ENCODE measurements around the gene SIGLEC8. TPM values are rescaled to one million over a fixed set of nuclear protein-coding genes. Genes with fewer than 3 reads are reported as not detected.

Gene SIGLEC8
- total and polyA plus RNA-seq, 2 of the 8 experiments (the other 6 are each of a cell fraction or from before 2014, with no cell fraction given), result not detected

DNA sequence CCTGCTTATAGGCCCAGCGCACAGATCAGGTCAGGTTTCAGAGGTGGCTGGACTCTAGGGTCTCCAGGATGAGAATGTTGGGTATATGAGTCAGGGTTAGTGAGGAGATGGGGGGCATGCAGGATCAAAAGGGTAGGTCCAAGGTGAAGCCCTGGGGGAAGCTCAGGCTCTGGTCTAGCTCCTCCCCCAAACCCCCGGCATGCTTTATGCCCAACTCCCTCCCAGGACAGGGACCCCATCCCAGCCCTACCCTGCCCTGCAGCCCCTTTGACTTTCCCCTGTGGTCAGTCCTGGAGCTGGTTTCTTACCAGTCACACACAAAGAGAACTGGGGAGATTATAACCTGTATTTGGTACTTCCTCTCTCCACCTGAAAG is 10.3 kb upstream of the SIGLEC8 start:
- H3K4me1 ChIP-seq (replicated peaks in 1 of 4; ENCODE audit: control insufficient read depth in 3 of 4, insufficient read depth in 4 of 4, low read length in 3 of 4), result no peaks in the 10 kb centered on the region
- H3K9me3 ChIP-seq (ENCODE audit: insufficient read depth in 2 of 2, low read depth in 1 of 2, low read length in 1 of 2), result peaks cover 0 to 18% of the 10 kb centered on the region in 2 experiments; a peak in 2 of 4 replicates
- no peaks in the 10 kb centered on the region for H3K79me2 ChIP-seq (ENCODE audit: control insufficient read depth in 1 of 2, insufficient read depth in 2 of 2, low read length in 2 of 2)
- no peak overlapping the region for H3K14ac ChIP-seq (ENCODE audit: insufficient read length)
- H3K23me2 ChIP-seq (ENCODE audit: low read depth, low read length), result no peaks in the 10 kb centered on the region
- DNase-seq (ENCODE audit: low read depth in 1 of 2, low spot score in 2 of 2) (no peak), FAIRE-seq (no peak)
- H2BK20ac ChIP-seq (ENCODE audit: low read length), result no peak overlapping the region
- no peak overlapping the region for H2AK5ac ChIP-seq (ENCODE audit: low read depth, low read length)
- H2BK15ac ChIP-seq (ENCODE audit: low read length), result no peak overlapping the region
- H4K20me1 ChIP-seq (replicated peaks in 1 of 2; ENCODE audit: control insufficient read depth in 1 of 2, insufficient read depth in 2 of 2, low read length in 2 of 2), result no peaks in the 10 kb centered on the region
- no peak overlapping the region for H3K27ac ChIP-seq (ENCODE audit: low read depth, low read length)
- H4K91ac ChIP-seq (replicated peaks; ENCODE audit: insufficient read length, low read length), result no peak overlapping the region
- no peak overlapping the region for H3K56ac ChIP-seq (replicated peaks; ENCODE audit: insufficient read length, low read depth, low read length)
- no peak overlapping the region for H2BK120ac ChIP-seq (replicated peaks; ENCODE audit: low read depth, low read length)
- H4K8ac ChIP-seq (ENCODE audit: extremely low read depth, insufficient read depth, low read length), result no peak overlapping the region
- ChIA-PET POLR2A (ENCODE audit: partially characterized antibody) (no interaction called here), CTCF (ENCODE audit: partially characterized antibody) (interaction anchor here (0.8 to 2.3 kb wide), 6 partner anchors 30 to 193 kb away, joined by 3 to 6 read pairs (median 3); no protein-coding TSS in a partner anchor)
- H3K27me3 ChIP-seq (replicated peaks in 1 of 4; ENCODE audit: control insufficient read depth in 3 of 4, extremely low read depth in 1 of 4, insufficient read depth in 3 of 4, low read length in 3 of 4), result no peaks in the 10 kb centered on the region; a peak in 1 of 7 replicates
- H3K36me3 ChIP-seq (ENCODE audit: control insufficient read depth in 2 of 4, insufficient read depth in 4 of 4, low read length in 3 of 4), result no peaks in the 10 kb centered on the region
- no peak overlapping the region for H3K9ac ChIP-seq (replicated peaks in 1 of 4; ENCODE audit: extremely low read depth in 1 of 4, low read depth in 3 of 4, low read length in 3 of 4)
- no peak overlapping the region for H2AFZ ChIP-seq (ENCODE audit: low read length)
- H4K5ac ChIP-seq (ENCODE audit: insufficient read length, low read depth, low read length), result no peak overlapping the region
- H3K4ac ChIP-seq (replicated peaks; ENCODE audit: insufficient read length, low read depth, low read length), result no peak overlapping the region
- no peak overlapping the region for H3K23ac ChIP-seq (ENCODE audit: insufficient read length)
- H3K79me1 ChIP-seq (ENCODE audit: low read depth, low read length), result no peaks in the 10 kb centered on the region
- H3K4me2 ChIP-seq (ENCODE audit: insufficient read depth in 1 of 2, low read depth in 2 of 2, low read length in 2 of 2), result no peak overlapping the region
- WGBS, 2 experiments (ENCODE audit: extremely low coverage in 1 of 2, insufficient coverage in 1 of 2, insufficient read length in 1 of 2, insufficient replicate concordance in 2 of 2, low coverage in 1 of 2, low lambda C conversion rate in 2 of 2, missing lambda C conversion rate in 1 of 2), result 88% methylated on average over 2 of the region's 2 CpGs; no CpG with 5 or more reads in 1 of the 2 experiments
- TF ChIP-seq GABPA (IDR thresholded peaks at IDR 0.05; ENCODE audit: borderline replicate concordance, insufficient read depth, low read length) (no peak), KDM5A (IDR thresholded peaks at IDR 0.05; ENCODE audit: low read length) (no peak), RFX5 (IDR thresholded peaks at IDR 0.05; ENCODE audit: borderline replicate concordance, low read depth, low read length) (no peak), SP2 (IDR thresholded peaks at IDR 0.05; ENCODE audit: low read length) (no peak), EP300 (IDR thresholded peaks at IDR 0.05; ENCODE audit: borderline replicate concordance in 1 of 2, low read depth in 2 of 2, low read length in 2 of 2) (no peak), HDAC2 (IDR thresholded peaks at IDR 0.05; ENCODE audit: borderline replicate concordance in 1 of 2, low read depth in 2 of 2, low read length in 2 of 2) (no peak), NRF1 (IDR thresholded peaks at IDR 0.05; ENCODE audit: low read depth, low read length) (no peak), CHD1 (IDR thresholded peaks at IDR 0.05; ENCODE audit: low read depth, low read length) (no peak), SAP30 (IDR thresholded peaks at IDR 0.05; ENCODE audit: insufficient read depth, insufficient replicate concordance, low read length) (no peak), CREB1 (IDR thresholded peaks at IDR 0.05) (no peak), SP4 (IDR thresholded peaks at IDR 0.05; ENCODE audit: low read length) (no peak), SIN3A (conservative IDR thresholded peaks at IDR 0.05 in 1 of 2, IDR thresholded peaks at IDR 0.05 in 1 of 2; ENCODE audit: low read depth in 1 of 2, low read length in 2 of 2) (no peak)
- TF ChIP-seq, protein P1, sequence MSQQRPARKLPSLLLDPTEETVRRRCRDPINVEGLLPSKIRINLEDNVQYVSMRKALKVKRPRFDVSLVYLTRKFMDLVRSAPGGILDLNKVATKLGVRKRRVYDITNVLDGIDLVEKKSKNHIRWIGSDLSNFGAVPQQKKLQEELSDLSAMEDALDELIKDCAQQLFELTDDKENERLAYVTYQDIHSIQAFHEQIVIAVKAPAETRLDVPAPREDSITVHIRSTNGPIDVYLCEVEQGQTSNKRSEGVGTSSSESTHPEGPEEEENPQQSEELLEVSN (IDR thresholded peaks at IDR 0.05), result no peak
- H2BK12ac ChIP-seq (ENCODE audit: low read depth, low read length), result no peak overlapping the region
- no peak overlapping the region for H2BK5ac ChIP-seq (ENCODE audit: low read depth, low read length)
- no peak overlapping the region for H3K18ac ChIP-seq (ENCODE audit: extremely low read depth, low read length)
- H3K4me3 ChIP-seq (ENCODE audit: extremely low read depth in 1 of 4, insufficient read depth in 2 of 4, low read depth in 3 of 4, low read length in 4 of 4), result no peak overlapping the region

Measured in H1 (cell line).